ENCODE data around the gene ACTRT2. TPM values are rescaled to one million over a fixed set of nuclear protein-coding genes. Genes with fewer than 3 reads are reported as not detected.

The ACTRT2 gene
- polyA plus RNA-seq, 1 of the 3 experiments (the other 2 are of a cell fraction) = not detected

- no peaks in the 10 kb centered on the region for H3K27me3 ChIP-seq (ENCODE audit: insufficient read depth)
- H3K4me3 ChIP-seq (ENCODE audit: low read depth in 2 of 2, low read length in 1 of 2) = no peak overlapping the region
- no peak overlapping the region for H3K27ac ChIP-seq (ENCODE audit: low read depth in 2 of 2, low read length in 1 of 2)
- TF ChIP-seq TEAD4 (IDR thresholded peaks at IDR 0.05; ENCODE audit: borderline replicate concordance, insufficient read depth) (no peak), RXRA (IDR thresholded peaks at IDR 0.05; ENCODE audit: borderline replicate concordance, low read depth) (no peak), MAX (IDR thresholded peaks at IDR 0.05; ENCODE audit: low read depth) (no peak), GABPA (IDR thresholded peaks at IDR 0.05; ENCODE audit: low read depth) (no peak), MXI1 (IDR thresholded peaks at IDR 0.05; ENCODE audit: low read depth, low read length) (no peak), NRF1 (IDR thresholded peaks at IDR 0.05; ENCODE audit: low read depth, low read length) (no peak), JUND (IDR thresholded peaks at IDR 0.05) (no peak), REST (IDR thresholded peaks at IDR 0.05; ENCODE audit: low read depth, low read length) (no peak), GATA2 (CRISPR knock-in tag; IDR thresholded peaks at IDR 0.05) (no peak), ELF1 (IDR thresholded peaks at IDR 0.05) (no peak), TCF12 (IDR thresholded peaks at IDR 0.05) (no peak), FOXM1 (IDR thresholded peaks at IDR 0.05; ENCODE audit: low read depth) (no peak), TAF1 (IDR thresholded peaks at IDR 0.05; ENCODE audit: borderline replicate concordance, low read depth, low read length) (no peak), RAD21 (IDR thresholded peaks at IDR 0.05; ENCODE audit: low read length) (no peak), SMC3 (IDR thresholded peaks at IDR 0.05; ENCODE audit: low read depth, low read length) (no peak), CTCF (IDR thresholded peaks at IDR 0.05) (no peak), PBX3 (IDR thresholded peaks at IDR 0.05) (no peak)
- TF ChIP-seq, protein P1, sequence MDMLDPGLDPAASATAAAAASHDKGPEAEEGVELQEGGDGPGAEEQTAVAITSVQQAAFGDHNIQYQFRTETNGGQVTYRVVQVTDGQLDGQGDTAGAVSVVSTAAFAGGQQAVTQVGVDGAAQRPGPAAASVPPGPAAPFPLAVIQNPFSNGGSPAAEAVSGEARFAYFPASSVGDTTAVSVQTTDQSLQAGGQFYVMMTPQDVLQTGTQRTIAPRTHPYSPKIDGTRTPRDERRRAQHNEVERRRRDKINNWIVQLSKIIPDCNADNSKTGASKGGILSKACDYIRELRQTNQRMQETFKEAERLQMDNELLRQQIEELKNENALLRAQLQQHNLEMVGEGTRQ (IDR thresholded peaks at IDR 0.05; ENCODE audit: borderline replicate concordance, low read depth, low read length) = no peak
- TF ChIP-seq, protein P2, sequence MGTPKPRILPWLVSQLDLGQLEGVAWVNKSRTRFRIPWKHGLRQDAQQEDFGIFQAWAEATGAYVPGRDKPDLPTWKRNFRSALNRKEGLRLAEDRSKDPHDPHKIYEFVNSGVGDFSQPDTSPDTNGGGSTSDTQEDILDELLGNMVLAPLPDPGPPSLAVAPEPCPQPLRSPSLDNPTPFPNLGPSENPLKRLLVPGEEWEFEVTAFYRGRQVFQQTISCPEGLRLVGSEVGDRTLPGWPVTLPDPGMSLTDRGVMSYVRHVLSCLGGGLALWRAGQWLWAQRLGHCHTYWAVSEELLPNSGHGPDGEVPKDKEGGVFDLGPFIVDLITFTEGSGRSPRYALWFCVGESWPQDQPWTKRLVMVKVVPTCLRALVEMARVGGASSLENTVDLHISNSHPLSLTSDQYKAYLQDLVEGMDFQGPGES (IDR thresholded peaks at IDR 0.05; ENCODE audit: low read depth, low read length) = no peak
- no peak overlapping the region for H3K4me2 ChIP-seq
- H3K9me2 ChIP-seq = no peaks in the 10 kb centered on the region
- H2AFZ ChIP-seq (ENCODE audit: low read depth) = no peak overlapping the region
- ChIA-PET POLR2A (no interaction called here), CTCF (no interaction called here)
- H4K20me1 ChIP-seq (ENCODE audit: insufficient read depth) = no peaks in the 10 kb centered on the region
- no peak for DNase-seq
- 0% methylated on average over 2 of the region's 2 CpGs for WGBS (ENCODE audit: low lambda C conversion rate)
- no peaks in the 10 kb centered on the region for H3K79me2 ChIP-seq (ENCODE audit: insufficient read depth)
- no peaks in the 10 kb centered on the region for H3K4me1 ChIP-seq (ENCODE audit: control insufficient read depth in 1 of 2, insufficient read depth in 2 of 2, low read depth in 1 of 2, low read length in 1 of 2)
- H3K9me3 ChIP-seq = no peaks in the 10 kb centered on the region
- no peaks in the 10 kb centered on the region for H3K36me3 ChIP-seq (replicated peaks in 1 of 2; ENCODE audit: control insufficient read depth in 1 of 2, insufficient read depth in 2 of 2, low read length in 1 of 2)
- H3F3A ChIP-seq (replicated peaks; ENCODE audit: insufficient read depth) = no peaks in the 10 kb centered on the region
- H3K9ac ChIP-seq = no peak overlapping the region
Observed at GRCh38 chr1:2989185-2989584, 32.1 kb upstream of the ACTRT2 start.

Data from SK-N-SH (cell line).